DMS79 treated with DMSO at 0.1 percent for 48 hours (cell line): ENCODE data around the gene FEM1C.

Experiments
- DNase-seq: peaks from one replicate; lab custom pipeline; 2025; lab: John Stamatoyannopoulos, UW

The FEM1C gene, protein sequence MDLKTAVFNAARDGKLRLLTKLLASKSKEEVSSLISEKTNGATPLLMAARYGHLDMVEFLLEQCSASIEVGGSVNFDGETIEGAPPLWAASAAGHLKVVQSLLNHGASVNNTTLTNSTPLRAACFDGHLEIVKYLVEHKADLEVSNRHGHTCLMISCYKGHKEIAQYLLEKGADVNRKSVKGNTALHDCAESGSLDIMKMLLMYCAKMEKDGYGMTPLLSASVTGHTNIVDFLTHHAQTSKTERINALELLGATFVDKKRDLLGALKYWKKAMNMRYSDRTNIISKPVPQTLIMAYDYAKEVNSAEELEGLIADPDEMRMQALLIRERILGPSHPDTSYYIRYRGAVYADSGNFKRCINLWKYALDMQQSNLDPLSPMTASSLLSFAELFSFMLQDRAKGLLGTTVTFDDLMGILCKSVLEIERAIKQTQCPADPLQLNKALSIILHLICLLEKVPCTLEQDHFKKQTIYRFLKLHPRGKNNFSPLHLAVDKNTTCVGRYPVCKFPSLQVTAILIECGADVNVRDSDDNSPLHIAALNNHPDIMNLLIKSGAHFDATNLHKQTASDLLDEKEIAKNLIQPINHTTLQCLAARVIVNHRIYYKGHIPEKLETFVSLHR

DNA sequence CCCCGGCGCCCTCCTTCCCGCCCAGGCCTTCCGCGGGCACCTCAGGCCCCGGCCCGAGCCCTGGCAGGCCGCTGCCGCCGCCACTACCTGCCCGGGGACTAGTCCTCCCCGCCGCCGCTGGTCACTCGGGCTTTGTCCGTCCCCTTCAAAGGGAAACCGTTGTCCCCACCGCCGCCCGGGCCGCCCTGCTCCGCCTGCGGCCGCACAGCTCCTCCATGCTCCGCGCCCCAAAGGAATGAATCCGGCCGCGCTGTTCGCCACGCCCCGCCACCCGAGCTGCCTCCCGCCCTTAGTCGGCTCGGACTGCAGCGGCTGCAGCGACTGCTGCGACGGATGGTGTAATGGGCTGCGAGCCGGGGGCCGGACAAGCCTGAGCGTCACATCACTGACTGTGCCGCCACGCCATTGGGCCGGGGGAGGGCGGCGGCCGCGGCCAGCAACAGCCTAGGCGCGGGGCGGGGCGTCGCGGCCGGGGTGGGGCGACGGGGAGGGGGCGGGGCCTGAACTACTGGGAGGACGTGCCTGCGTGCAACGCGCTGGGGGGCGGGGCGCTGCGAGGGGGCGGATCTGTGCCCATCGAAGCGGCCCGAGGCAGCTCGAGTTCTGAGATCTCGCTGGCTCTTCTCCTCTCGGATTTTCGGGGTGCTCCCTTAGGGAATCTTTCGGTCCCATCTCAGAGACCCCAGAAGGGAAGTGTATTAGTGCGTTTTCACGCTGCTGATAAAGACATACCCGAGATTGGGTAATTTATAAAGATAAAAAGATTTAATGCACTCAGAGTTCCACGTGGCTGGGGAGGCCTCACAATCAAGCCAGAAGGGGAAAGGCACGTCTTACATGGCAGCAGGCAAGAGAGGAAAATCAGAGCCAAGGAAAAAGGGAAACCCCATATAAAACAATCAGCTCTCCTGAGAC is at the start of gene FEM1C:
TSS of gene FEM1C (minus strand) at position 340 of the 915 bp plus-strand sequence. CDS start 1,282 bp downstream, outside the sequence.
- DNase-seq: peak; percentile 66

DNA sequence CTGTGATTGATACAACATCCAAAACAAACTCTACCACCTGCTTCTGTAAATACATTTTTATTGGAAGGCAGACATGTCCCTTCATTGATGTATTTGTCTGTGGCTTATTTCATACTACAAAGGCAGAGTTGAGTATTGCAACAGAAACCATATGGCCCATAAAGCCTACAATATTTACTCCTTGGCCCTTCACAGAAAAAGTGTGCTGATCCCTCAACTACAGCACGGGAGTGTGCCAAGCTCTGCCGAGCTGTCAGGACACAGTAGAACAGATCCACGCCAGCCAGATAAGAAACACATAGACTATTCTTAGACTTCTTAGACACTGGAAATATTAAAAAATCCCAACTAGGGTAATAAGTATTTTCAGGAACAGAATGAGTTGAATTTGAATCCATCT is 44.5 kb upstream of the FEM1C start:
- peak; percentile 43 for DNase-seq

DNA sequence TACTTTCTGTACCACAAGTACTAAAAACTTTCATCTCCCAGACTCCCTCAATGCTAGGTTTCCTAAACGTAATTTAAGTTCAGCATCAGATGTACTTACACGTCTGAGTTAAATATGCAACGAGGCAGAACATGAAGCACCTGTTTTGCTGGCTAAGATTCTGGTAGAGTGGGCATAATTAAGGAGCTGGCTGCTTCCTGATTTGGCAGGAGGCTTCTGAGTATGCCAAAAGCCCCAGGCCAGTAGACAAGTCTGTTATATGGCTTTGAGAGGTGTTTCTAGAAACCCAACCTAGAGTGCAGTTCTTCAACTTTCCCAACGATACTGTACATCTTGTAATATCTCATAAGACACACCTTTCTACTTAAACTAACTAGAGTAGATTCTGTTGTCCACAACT is 44.1 kb upstream of the FEM1C start:
- DNase-seq: peak; percentile 74

DNA sequence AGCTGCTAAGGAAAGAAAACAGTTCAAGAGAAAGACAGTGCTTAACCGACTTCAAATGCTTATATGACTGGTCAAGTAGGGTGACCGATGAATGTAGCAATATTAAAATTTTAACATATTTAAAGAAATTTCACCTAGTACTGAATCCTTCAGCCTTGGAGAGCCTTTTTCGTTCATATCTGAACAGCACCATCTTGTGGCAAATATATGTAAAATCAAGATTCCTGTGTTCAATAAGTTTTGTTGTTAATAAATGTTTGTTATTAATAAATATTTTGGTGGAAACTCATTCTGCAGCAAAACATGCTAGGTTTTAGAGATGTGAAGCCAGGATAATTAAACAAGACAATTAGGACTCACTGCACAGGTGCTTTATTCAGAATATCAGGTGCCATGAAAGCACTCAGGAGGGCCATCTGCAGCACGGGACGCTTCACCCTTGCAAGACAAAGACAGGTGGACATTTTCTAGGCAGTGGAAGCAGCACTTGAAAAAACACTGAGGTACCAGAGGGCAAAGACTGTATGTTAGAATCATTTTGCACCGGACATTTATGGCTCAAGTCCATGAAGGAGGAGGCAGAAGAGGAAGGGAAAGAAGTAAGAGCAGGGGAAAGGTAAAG is 42.1 kb upstream of the FEM1C start:
- DNase-seq: peak; percentile 22

DNA sequence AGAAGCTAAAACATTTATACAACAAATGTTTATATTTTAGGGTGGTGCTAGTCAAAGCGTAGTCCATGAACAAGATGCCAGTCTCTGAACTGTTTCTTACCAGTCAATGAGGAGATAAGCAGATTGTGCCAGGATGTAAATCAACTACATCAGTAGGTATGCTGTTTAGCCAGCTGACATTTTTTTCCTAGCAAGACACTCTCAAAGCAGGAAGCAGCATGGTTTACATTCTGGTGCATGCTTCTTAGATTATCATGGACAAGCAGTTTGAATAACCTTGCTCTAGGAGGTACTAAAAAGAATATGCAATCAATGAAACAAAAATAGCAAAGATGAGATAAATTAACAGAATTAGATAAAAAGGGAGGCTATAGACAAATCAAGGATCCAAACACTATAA is 40.7 kb upstream of the FEM1C start:
- DNase-seq: no peak

DNA sequence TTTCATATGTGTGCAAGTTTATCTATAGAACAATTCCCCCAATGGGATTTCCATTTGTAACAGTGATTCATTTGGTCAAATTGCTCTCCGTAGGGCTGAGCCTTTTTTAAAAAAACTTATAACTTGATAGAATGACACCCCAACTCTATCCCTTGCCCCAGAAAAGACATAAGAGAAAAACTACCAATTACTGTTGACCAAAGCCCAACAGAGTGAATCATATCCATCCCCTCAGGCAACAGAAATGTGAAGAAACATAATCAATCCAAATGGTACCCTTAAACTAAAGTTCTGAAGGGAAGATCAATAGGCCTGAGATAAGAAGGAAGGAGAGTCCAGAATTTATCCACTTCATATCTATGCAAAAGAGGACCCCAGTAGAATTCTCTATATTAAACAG is 39.9 kb upstream of the FEM1C start:
- no peak for DNase-seq

DNA sequence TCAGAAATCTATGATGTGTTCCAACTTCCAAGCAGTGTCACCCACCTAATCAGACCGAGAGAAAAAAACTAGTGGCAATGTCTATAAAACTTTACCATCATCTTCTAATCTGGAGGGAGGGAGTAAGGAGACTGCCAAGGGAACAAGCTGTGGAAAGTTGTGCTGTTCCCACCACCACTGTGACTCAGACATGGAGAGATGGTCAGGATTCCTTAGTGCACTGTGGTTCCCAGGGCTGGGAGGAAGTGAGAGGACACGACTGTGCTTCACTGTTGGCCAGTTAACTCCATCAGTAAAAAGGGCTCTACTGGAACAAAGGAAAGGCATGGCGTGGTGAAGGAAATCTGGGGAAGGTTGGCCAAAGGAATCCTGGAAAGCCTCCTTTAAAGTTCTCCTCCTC is 38.9 kb upstream of the FEM1C start:
- DNase-seq: no peak

DNA sequence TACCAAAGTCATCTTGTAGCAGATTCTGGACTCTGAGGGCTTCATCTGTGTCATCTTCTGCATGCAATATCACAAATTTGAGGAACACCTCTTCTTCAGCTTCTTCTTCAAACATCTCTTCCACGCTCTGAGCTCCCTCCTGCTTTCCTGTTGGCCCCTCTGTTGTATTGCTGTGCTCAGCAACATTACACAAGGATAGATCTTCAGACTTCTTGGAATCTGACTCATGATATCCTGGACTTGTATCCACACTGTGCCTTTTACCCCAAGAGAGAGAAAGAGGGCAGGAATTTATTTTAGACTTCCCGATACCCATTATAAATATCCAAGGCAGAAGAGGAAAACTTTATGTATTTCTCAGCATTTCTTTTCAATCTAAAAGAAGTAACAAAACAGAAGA is 36.4 kb upstream of the FEM1C start:
- no peak for DNase-seq

DNA sequence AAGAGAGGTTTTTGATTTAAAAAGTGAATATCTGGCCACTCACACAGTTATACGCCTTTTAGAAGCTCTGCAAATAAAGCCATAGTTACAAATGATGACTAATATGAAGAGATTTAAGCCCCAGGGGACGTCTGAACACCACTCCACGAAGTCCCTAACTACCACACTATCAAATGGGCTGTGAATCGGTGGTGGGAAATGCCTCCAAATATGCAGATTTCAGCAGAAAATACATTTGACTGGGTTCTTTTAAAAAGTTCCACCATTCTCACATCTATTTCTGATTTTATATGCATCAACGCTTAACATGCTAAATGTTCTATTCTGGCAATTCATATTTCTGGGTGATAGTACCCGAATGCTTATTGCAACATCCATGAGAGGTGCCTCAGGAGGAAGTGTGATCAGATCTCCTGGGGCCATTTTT is 35.2 kb upstream of the FEM1C start:
- no peak for DNase-seq

DNA sequence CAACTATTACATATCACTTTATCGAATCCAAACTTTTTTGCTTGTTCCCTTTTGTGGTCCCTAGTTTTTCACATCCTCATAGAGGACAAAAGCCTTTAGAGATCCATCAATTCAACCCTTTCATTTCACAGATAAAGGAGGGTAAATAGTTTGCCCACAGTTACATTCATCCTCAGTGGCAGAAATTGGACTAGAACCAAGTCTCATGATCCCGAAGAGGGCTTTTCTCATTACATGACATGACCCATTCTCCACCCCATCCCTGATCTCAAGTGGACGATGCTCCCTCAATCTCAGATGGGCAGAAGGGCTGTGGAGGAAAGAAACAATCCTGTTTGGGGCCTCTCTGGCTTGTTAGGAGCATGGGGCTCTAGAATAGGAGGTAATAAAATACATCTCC is 34.6 kb upstream of the FEM1C start:
- no peak for DNase-seq

DNA sequence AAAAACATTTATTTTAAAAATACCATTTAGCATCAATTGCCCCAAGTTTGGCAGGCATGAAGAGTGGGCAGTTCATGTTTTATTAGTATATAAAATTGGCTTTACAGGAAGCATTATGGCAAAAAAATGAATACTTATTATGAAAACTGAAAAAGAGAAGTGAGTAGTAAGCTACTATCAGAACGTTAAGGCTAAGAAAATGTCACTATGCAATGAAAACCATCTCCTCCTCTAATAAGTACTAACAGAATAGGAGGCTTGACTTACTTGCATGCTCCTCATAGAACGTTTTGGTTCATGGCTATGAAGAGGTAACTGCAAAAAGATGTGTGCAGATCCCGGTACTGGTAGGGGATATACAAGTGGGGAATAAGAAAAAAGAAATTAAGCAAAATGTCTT is 34.1 kb upstream of the FEM1C start:
- DNase-seq: no peak

DNA sequence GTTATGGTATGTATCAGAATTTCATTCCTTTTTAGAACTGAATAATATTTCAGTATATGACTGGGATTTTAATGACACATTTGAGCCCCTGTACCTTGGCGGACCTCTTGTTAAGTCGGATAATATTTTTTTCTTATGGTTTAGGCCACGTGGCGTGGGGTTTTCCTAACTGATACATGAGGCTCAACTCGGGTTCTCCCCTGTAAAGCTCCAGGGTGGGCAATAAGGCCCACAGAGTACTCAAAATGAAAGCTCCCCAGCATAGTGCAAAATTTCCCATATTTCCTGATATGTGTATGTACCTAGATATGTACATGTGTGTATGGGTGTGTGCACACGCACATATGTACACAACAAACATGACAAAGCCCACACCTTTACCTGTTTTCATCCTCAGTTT is 33.2 kb upstream of the FEM1C start:
- no peak for DNase-seq

DNA sequence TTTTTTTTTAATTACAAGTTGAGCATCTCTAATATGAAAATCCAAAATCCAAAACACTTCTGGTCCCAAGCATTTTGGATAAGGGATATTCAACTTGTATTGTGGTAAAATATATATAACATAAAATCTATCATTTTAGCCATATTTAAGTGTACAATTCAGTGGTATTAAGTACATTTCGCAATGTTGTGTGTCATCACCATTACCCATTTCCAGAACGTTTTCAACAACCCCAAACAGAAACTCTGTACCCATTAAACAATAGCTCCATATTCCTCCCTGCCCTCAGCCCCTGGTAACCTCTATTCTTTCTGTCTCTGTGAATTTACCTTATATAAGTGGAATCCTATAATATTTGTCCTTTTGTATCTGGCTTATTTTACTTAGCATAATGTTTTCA is 32.8 kb upstream of the FEM1C start:
- DNase-seq: no peak

DNA sequence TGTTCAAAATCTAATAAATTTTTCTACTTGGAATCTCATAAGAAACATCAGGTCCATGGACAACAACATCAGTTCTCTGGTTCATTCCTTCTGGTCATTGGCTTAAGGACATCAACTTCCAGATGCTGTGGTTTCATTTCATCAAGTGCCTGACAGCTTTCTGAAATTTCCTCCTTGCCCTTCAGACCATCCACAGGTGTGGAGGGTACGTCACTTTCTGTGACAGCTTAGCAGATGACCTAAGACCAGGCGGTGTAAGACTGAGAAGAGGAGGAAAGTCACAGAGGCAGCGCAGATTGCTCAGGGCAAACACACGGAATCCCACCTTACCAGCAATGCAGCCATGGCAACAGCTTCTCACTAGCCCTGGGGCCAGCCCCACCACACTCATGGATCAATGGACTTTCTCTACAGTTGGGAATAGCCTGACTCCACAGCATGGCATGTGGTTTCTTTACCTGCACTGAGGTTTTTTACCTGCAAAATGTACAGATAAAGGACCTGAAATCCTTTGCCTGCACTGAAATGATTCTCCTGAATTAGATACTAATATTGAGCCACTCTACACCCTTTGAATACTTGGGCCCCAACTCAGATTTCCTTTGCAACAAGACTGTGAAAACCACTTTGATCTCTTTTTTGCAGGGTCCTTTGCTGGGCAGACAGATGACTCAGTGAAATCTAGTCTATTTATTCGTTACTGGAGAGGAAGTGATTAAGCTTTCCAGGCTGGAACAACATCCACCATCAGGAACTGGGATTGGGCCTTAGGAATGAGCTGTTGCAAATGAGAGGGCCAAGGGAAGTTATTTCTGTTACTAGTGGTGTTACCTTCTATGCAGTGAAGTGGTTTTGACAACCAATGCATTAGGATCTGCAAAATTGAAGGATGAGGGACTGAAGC is 30.8 kb upstream of the FEM1C start:
- no peak for DNase-seq

DNA sequence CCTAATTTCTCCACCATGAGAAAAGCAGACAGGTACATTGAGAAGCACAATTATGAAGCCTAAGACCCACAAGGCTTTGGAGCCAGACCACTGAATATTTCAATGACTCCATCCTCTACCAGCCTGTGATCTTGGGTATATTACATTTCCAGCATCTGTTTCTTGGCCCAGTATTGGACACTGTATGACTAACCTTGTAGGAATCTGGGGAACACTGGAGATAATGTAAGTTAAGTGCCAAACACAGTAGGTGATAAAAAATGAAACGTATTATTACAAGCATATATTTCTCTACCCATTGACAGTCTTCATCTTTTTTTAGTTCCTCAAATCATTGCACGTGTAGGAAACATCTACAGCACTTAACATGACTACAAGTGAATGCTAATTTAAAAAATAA is 28.6 kb upstream of the FEM1C start:
- DNase-seq: no peak

DNA sequence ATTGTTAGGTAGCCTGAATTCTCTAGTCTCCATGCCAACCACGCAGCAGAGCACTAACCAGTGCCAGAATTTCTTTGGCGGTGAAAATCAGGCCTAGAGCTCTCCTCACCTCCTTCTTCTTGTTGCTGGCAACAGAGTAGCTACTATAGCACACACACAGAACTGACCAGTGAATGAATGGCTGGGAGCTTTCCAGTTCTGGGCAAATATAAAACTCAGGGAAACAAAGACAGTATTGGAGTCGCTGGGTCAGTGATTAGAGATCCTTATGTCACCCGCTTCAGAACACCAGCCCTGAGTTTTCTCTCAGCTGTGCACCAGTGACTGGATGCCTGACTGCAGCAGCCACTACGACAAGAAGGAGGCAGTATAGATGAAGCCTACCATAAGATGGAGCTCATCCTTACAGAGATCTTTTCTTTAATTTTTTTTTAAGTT is 26.9 kb upstream of the FEM1C start:
- no peak for DNase-seq

DNA sequence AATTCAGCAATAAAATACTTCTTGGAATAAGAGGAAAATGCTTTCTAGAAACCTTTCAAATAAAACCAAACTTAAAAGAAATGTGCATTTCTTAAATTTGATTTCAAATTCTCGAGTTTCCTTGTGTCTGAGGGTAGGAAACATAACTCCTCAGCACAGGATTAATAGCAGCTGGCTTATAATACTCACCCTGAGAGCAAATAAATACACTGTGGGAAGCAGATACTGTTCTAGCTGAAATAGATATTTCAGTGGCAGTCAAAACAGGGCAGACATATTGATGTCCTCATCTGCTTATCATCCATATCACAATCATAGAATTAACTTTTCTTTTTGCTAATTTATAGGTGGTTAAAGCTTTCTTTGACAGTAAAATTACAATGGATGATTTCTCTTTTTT is 24.1 kb upstream of the FEM1C start:
- no peak for DNase-seq

DNA sequence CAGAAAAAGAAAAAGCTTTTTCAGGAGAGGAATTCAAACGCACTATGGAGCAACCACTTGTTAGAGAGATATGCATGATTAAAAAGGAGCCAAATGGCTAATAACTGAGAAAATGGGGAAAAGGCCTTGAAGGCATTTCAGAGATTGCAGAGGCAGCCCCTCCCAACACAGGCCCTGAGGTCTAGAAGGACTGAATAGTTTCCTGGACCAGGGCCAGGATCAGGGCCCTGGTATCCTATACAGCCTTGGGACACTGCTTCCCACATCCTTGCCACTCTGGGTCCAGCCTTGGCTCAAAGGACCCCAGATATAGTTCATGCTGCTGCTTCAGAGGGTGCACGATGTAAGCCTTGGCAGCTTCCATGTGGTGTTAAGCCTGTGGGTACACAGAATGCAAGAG is 20.7 kb upstream of the FEM1C start:
- no peak for DNase-seq

DNA sequence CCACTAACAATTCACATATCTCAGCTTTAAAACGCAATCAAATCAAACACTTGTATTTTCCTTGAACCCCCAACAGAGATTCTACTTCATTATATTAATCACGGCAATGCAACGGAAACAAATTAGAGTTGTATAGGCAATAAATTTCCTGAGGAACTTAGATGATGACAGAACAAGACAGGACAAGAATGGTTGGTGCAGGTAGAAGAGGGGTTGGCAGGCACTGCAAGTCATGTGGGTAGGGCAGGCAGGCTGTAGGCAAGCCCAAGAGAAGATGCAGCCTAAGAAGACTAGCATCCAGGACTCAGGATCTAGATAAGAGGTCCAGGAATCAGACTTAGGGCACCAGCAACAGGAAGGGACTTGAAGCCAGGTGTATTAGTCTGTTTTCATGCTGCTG is 16.6 kb upstream of the FEM1C start:
- DNase-seq: no peak

DNA sequence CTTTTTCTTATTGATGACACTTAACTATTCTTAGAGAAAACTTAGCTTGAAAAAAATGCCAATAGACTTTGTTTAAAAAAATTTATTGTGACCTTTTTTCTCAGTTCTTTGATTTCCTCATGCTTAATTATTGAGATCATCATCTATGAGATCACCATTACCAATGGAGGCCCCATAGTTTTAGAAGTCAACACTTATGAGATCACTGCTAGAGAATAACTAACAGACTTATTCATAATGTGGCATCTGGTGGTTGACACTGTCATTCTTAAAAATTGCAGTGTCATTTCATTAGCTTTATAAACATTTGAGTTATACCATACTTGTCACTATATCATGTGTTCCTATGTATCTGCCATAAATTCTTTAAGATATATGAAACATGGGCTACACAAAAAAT is 14.9 kb upstream of the FEM1C start:
- no peak for DNase-seq

DNA sequence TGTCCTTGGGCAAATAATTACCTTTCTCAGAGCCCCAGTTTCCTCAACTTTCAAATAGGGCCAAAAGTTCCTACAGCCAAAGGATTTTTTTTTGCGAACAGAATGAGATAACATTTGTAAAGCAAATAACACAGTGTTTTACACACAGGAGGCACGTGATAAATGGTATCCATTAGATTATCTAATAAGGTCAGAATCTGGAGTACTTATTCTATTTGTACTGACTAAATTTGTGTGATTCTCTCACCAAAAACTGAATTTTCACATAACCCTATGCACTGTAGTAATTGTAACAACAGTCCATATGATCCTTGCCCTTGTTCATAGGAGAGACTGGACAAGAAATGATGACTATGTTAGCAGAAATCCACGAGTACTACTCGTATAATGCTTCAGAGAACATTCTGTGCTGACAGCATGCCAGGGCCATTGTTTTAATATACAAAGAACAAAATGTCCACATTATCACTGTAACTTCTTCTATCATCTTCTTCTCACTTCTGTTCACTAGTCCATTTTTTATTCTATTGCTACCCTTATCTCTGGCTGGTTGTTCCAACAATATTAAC is 13.9 kb upstream of the FEM1C start:
- DNase-seq: no peak
